Esophagus squamous epithelium (tissue), 5 donors: Measurements from ENCODE around the gene CNNM1. TPM values are rescaled to one million over a fixed set of nuclear protein-coding genes. Genes with fewer than 3 reads are reported as not detected.

Experiments
- DNase-seq: peaks from one replicate; lab custom pipeline; 2025; lab: John Stamatoyannopoulos, UW
- H3K27ac ChIP-seq, 4 donors: fragments of 200-600 bp; sonication (generic); one replicate each; pipeline ENCODE4 v1.5.1; 2016 to 2019; ENCODE audit warnings: mild to moderate bottlenecking in 1 of 4
- H3K27me3 ChIP-seq, 4 donors: fragments of 200-600 bp; sonication (generic); 1 replicate in 3 of 4; 2 replicates in 1 of 4; pipeline versions ENCODE4 v1.5.1 to v1.6.0; 2017 to 2021; ENCODE audit warnings: antibody characterized with exemption in 1 of 4
- H3K36me3 ChIP-seq, 3 donors: fragments of 200-600 bp; sonication (generic); one replicate each; pipeline ENCODE4 v1.5.1; 2016 to 2019
- H3K4me1 ChIP-seq, 3 donors: fragments of 200-600 bp; sonication (generic); one replicate each; pipeline ENCODE4 v1.5.1; 2017 to 2019
- H3K4me3 ChIP-seq, 4 donors: fragments of 200-600 bp; sonication (generic); 1 replicate in 3 of 4; 2 replicates in 1 of 4; pipeline ENCODE4 v1.5.1; 2016 to 2019; ENCODE audit warnings: mild to moderate bottlenecking in 2 of 4, moderate library complexity in 1 of 4
- H3K9me3 ChIP-seq, 3 donors: fragments of 200-600 bp; sonication (generic); one replicate each; pipeline ENCODE4 v1.5.1; 2016 to 2019
- CTCF ChIP-seq, 6 experiments: fragments of 450-650 bp in 4 of 6; fragments of 200-600 bp in 2 of 6; sonication (generic) in 2 of 6; IDR thresholded peaks; one replicate each; pipeline ENCODE4 v1.5.1; 2016 to 2019; ENCODE audit warnings: antibody characterized with exemption in 6 of 6, mild to moderate bottlenecking in 4 of 6, moderate library complexity in 4 of 6
- POLR2A ChIP-seq, 4 donors: fragments of 450-650 bp; IDR thresholded peaks; one replicate each; pipeline ENCODE4 v1.6.1; 2017; ENCODE audit warnings: antibody characterized with exemption in 4 of 4, mild to moderate bottlenecking in 4 of 4, moderate library complexity in 3 of 4
- WGBS, 2 donors: methylation state at CpG; one replicate each; pipeline ENCODE4 v1.1.5; 2018; 5-methylcytosine and 5-hydroxymethylcytosine counted together
- intact Hi-C: fragments of 100-400 bp; cut with DNase I; formaldehyde crosslinking; loops from one replicate; pipeline ENCODE4 v1.15.0; 2022
- total RNA-seq, 4 donors: library from RNA; depleted of rRNA; stranded (reverse); fragments of >200 nt; gene quantifications; one replicate each; pipeline ENCODE4 v1.1.0, GENCODE V29; 2016
- donor health status: DM: yes; HTN: yes; CAD: no.

CNNM1 gene
- total RNA-seq, 4 donors from 2014 or later = 1.8 to 2.7 (median 2.1) TPM

- no peaks in the 10 kb centered on the region for H3K4me1 ChIP-seq
- H3K9me3 ChIP-seq = no peaks in the 10 kb centered on the region
- no peak overlapping the region for H3K27ac ChIP-seq
- H3K36me3 ChIP-seq = peaks cover 0 to 9% (median 0%) of the 10 kb centered on the region in 3 donors
- DNase-seq = no peak
- WGBS, 2 donors = 55 to 75% methylated on average over 1 of the region's 1 CpG
- no peaks in the 10 kb centered on the region for H3K27me3 ChIP-seq
- no peak overlapping the region for H3K4me3 ChIP-seq
- intact Hi-C loops = no loop called here
- TF ChIP-seq CTCF (IDR thresholded peaks at IDR 0.05) (no peak), POLR2A (IDR thresholded peaks at IDR 0.05) (no peak)
Observed at GRCh38 chr10:99365736-99366135, 36.6 kb downstream of the CNNM1 start.

- H3K36me3 ChIP-seq = peaks cover 0 to 9% (median 0%) of the 10 kb centered on the region in 3 donors
- no peak overlapping the region for H3K27ac ChIP-seq
- no peak overlapping the region for H3K4me3 ChIP-seq
- no peaks in the 10 kb centered on the region for H3K27me3 ChIP-seq
- no peak for TF ChIP-seq CTCF (IDR thresholded peaks at IDR 0.05)
- TF ChIP-seq POLR2A (IDR thresholded peaks at IDR 0.05) = no peak
- no peak for DNase-seq
- intact Hi-C loops = no loop called here
- 85 to 89% methylated on average over 2 of the region's 2 CpGs for WGBS, 2 donors
- H3K4me1 ChIP-seq = no peaks in the 10 kb centered on the region
- no peaks in the 10 kb centered on the region for H3K9me3 ChIP-seq
Observed at GRCh38 chr10:99366666-99367065, 37.5 kb downstream of the CNNM1 start.

- TF ChIP-seq POLR2A (IDR thresholded peaks at IDR 0.05) (no peak), CTCF (IDR thresholded peaks at IDR 0.05) (no peak)
- Histone ChIP-seq H3K27me3 (no peaks in the 10 kb centered on the region), H3K4me1 (no peaks in the 10 kb centered on the region), H3K27ac (no peak overlapping the region), H3K9me3 (no peaks in the 10 kb centered on the region), H3K4me3 (no peak overlapping the region), H3K36me3 (no peaks in the 10 kb centered on the region)
- no peak for DNase-seq
- 43 to 75% methylated on average over 1 of the region's 1 CpG for WGBS, 2 donors
- intact Hi-C loops = no loop called here
Observed at GRCh38 chr10:99368646-99369045, 39.5 kb downstream of the CNNM1 start.

GRCh38 chr10:99369126-99369525 lies 40.0 kb downstream of the CNNM1 start:
- H3K4me1 ChIP-seq = no peaks in the 10 kb centered on the region
- TF ChIP-seq CTCF (IDR thresholded peaks at IDR 0.05) (no peak), POLR2A (IDR thresholded peaks at IDR 0.05) (no peak)
- H3K36me3 ChIP-seq = no peaks in the 10 kb centered on the region
- H3K27me3 ChIP-seq = no peaks in the 10 kb centered on the region
- H3K9me3 ChIP-seq = no peaks in the 10 kb centered on the region
- 80 to 87% methylated on average over 5 of the region's 5 CpGs for WGBS, 2 donors
- DNase-seq = no peak
- H3K4me3 ChIP-seq = no peak overlapping the region
- intact Hi-C loops = no loop called here
- no peak overlapping the region for H3K27ac ChIP-seq

GRCh38 chr10:99369551-99369950 lies 40.4 kb downstream of the CNNM1 start:
- Histone ChIP-seq H3K9me3 (no peaks in the 10 kb centered on the region), H3K27ac (no peak overlapping the region), H3K36me3 (no peaks in the 10 kb centered on the region), H3K4me3 (no peak overlapping the region), H3K27me3 (no peaks in the 10 kb centered on the region), H3K4me1 (peaks cover 0 to 2% (median 0%) of the 10 kb centered on the region in 3 donors)
- TF ChIP-seq CTCF (IDR thresholded peaks at IDR 0.05) (no peak), POLR2A (IDR thresholded peaks at IDR 0.05) (no peak)
- no peak for DNase-seq
- 77 to 90% methylated on average over 3 of the region's 3 CpGs for WGBS, 2 donors
- intact Hi-C loops = no loop called here
